Measurements from ENCODE around the gene COMMD7. TPM values are rescaled to one million over a fixed set of nuclear protein-coding genes. Genes with fewer than 3 reads are reported as not detected.
"Not testable (repeated sequence)": the region's sequence is repeated elsewhere in the genome, so short reads cannot be mapped to it uniquely, and the experiment has no call there.

The COMMD7 gene
- total and polyA plus RNA-seq, 7 donors, result 15.9 to 55.4 (median 41.0) TPM

DNA sequence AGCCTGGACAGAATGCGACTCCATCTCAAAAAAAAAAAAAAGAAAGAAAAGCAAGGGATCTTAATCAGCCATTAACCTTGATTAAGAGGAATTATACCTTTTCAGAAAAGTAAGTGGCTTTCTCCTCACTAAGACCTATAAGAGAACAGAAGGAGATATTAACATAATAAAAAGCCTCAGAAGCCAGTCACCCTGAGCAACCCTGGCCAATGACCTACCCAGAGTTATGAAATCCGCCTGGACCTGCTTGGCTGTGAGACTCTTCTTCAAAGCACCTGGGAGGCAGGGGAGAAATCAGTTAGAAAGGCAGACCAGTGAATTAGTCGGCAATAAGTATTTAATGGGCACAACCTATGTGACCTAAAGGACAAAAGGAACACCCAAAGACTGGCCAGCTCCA is 36.8 kb downstream of the COMMD7 start:
- H3K4me3 ChIP-seq, result no peak overlapping the region
- 84 to 91% (median 90%) methylated on average over 3 of the region's 3 CpGs for WGBS, 3 donors
- H3K27ac ChIP-seq, result no peak overlapping the region
- no peak for ATAC-seq
- no peaks in the 10 kb centered on the region for H3K27me3 ChIP-seq (ENCODE audit: insufficient read depth in 3 of 3, low read length in 2 of 3)
- no peaks in the 10 kb centered on the region for H3K9me3 ChIP-seq
- TF ChIP-seq, protein P1, sequence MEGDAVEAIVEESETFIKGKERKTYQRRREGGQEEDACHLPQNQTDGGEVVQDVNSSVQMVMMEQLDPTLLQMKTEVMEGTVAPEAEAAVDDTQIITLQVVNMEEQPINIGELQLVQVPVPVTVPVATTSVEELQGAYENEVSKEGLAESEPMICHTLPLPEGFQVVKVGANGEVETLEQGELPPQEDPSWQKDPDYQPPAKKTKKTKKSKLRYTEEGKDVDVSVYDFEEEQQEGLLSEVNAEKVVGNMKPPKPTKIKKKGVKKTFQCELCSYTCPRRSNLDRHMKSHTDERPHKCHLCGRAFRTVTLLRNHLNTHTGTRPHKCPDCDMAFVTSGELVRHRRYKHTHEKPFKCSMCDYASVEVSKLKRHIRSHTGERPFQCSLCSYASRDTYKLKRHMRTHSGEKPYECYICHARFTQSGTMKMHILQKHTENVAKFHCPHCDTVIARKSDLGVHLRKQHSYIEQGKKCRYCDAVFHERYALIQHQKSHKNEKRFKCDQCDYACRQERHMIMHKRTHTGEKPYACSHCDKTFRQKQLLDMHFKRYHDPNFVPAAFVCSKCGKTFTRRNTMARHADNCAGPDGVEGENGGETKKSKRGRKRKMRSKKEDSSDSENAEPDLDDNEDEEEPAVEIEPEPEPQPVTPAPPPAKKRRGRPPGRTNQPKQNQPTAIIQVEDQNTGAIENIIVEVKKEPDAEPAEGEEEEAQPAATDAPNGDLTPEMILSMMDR (IDR thresholded peaks at IDR 0.05), result no peak
- no peak for DNase-seq
- intact Hi-C loops (cut with DNase I), result no loop called here
- H3K4me1 ChIP-seq, result no peaks in the 10 kb centered on the region
- peaks cover 8 to 50% of the 10 kb centered on the region in 2 donors for H3K36me3 ChIP-seq (ENCODE audit: insufficient read depth in 1 of 2, low read depth in 1 of 2)

DNA sequence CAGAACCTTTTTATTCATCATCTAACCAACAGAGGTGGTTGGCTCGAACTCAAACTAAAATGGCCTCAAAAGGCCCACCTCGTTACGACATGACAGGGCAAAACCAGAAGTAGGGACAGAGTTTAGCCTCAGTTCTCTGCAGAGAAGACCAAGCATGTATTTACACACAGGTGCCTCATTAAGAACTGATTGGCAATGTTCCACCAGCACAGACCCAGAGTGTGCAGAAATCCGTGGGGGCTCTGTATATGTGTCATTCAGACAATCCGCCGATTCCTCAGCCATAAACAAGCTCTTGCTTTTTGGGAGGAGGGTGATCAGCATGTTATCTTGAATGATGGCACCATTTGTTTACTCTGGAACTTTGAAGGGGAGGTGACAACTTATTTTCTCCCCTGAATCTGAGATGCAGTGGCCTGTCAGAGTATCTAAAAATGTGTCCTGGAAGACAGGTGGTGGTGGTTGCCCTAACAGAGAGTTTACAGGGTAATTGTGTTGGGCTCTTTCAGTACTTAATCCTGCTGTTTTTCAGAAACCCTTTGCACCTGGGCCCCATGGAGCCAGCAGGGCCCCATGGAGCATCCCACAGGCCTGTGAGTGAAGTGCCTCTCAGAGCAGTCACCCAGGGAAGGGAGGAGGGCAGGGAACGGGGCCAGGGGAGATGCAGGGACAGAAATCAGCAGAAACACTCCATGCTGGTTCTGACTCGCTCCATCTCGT is 40.4 kb downstream of the COMMD7 start:
- H3K27ac ChIP-seq, result no peak overlapping the region
- peaks cover 8 to 65% of the 10 kb centered on the region in 2 donors for H3K36me3 ChIP-seq (ENCODE audit: insufficient read depth in 1 of 2, low read depth in 1 of 2)
- intact Hi-C loops (cut with DNase I), result no loop called here
- no peaks in the 10 kb centered on the region for H3K27me3 ChIP-seq (ENCODE audit: insufficient read depth in 3 of 3, low read length in 2 of 3)
- no peak for DNase-seq
- no peak overlapping the region for H3K4me3 ChIP-seq
- H3K9me3 ChIP-seq, result no peaks in the 10 kb centered on the region
- 71 to 79% (median 74%) methylated on average over 9 of the region's 9 CpGs for WGBS, 3 donors
- TF ChIP-seq, protein P1 (IDR thresholded peaks at IDR 0.05), result no peak
- ATAC-seq, result no peak
- H3K4me1 ChIP-seq, result no peaks in the 10 kb centered on the region

DNA sequence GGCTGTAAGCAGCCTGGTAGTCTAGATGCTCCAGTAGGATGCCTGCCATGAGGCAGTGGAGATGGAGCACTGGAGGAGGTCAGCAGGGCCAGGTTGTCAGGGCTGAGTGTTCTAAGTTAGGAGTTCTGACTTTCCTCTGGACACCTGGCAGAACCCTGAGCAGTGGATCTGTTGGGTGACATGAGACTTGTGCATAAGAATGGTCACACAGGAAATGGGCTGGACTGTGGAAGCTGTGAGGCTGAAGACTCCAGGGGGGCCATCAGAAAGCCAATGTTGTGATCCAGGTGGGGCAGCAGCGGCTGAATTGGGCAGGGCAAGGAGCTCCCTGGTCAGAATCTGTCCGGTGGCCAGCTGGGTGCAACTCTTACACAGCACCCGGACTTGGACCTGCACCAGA is 45.7 kb downstream of the COMMD7 start:
- H3K27me3 ChIP-seq (ENCODE audit: insufficient read depth in 3 of 3, low read length in 2 of 3), result no peaks in the 10 kb centered on the region
- no peak overlapping the region for H3K4me3 ChIP-seq
- H3K4me1 ChIP-seq, result no peaks in the 10 kb centered on the region
- DNase-seq (no peak), ATAC-seq (no peak)
- no peaks in the 10 kb centered on the region for H3K9me3 ChIP-seq
- intact Hi-C loops (cut with DNase I), result no loop called here
- no peak overlapping the region for H3K27ac ChIP-seq
- peaks cover 3 to 24% of the 10 kb centered on the region in 2 donors for H3K36me3 ChIP-seq (ENCODE audit: insufficient read depth in 1 of 2, low read depth in 1 of 2)
- 83 to 95% (median 90%) methylated on average over 3 of the region's 3 CpGs for WGBS, 3 donors
- TF ChIP-seq, protein P1 (IDR thresholded peaks at IDR 0.05), result no peak

DNA sequence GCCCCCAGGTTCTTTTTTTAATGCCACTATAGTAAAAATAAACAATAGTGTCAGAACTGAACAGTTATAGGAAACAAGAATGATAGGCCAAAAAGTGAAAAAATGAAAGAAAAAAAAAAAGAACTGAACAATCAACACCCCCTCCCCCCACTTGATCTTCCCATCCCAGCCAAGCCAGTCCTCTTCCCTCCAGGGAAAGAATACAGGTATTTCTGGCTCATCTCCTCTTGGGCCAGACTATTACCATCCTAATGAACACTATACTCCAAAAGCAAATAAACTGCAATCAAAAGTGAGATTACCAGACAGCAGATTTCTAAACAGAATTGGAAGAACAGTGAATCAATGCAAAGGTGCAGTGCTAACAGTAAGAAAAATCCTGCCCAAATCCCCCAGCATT is 48.2 kb downstream of the COMMD7 start:
- Histone ChIP-seq H3K4me3 (no peak overlapping the region), H3K4me1 (no peaks in the 10 kb centered on the region), H3K27ac (no peak overlapping the region), H3K9me3 (no peaks in the 10 kb centered on the region), H3K27me3 (ENCODE audit: insufficient read depth in 3 of 3, low read length in 2 of 3) (no peaks in the 10 kb centered on the region), H3K36me3 (ENCODE audit: insufficient read depth in 1 of 2, low read depth in 1 of 2) (peaks cover 0 to 7% of the 10 kb centered on the region in 2 donors)
- ATAC-seq (no peak), DNase-seq (no peak)
- TF ChIP-seq, protein P1 (IDR thresholded peaks at IDR 0.05), result no peak
- intact Hi-C loops (cut with DNase I), result no loop called here

DNA sequence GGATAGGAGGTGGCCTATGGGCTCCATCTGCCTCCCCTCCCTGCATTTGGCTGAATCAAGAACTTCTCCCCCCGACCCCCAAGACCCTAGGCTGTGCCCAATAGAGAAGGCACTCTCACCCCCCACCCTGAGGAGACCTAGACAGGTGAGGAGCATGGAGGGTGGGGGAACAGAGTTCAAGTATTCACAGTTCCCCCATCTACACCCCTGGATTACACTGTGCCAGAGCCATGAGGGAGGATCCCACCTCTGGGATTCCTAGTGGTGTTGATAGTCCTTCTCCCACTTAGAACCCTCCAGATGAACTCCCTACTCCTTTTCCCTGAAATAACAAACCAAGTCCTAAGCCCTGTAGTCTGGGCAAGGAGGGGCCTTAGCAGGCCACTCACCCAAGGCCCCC is 54.3 kb downstream of the COMMD7 start:
- ATAC-seq, result peak in 1 of 4 donors; percentile 13
- H3K36me3 ChIP-seq (ENCODE audit: insufficient read depth in 1 of 2, low read depth in 1 of 2); H3K9me3 ChIP-seq; H3K4me1 ChIP-seq; intact Hi-C loops (cut with DNase I); DNase-seq; H3K4me3 ChIP-seq; H3K27ac ChIP-seq; H3K27me3 ChIP-seq (ENCODE audit: insufficient read depth in 3 of 3, low read length in 2 of 3): not testable (repeated sequence)
- WGBS, 3 donors, result 93 to 100% (median 100%) methylated on average over 1 of the region's 1 CpG

All from psoas muscle (tissue), 8 donors.